Activated CD4-positive, alpha-beta T cell treated with anti-CD3 and anti-CD28 coated beads for 36 hours (primary cell): Measurements from ENCODE around the gene DNAJB5. TPM values are rescaled to one million over a fixed set of nuclear protein-coding genes. Genes with fewer than 3 reads are reported as not detected.
A peak's percentile ranks its signal among the peaks of the same experiment; 100 is the strongest.

Experiments
- ATAC-seq: fragments of 200-7000 bp; cut with Tn5 transposase; one replicate; pipeline ENCODE4 v1.10.0; 2021; ENCODE audit warnings: mild to moderate bottlenecking, moderate library complexity
- CTCF ChIA-PET: fragments of 350-600 bp; sonication (Branson Sonifier 250); formaldehyde crosslinking; loops from one replicate; lab custom pipeline; 2021; ENCODE audit warnings: antibody characterized with exemption; lab: Charles Lee
- POLR2A ChIA-PET: fragments of 350-600 bp; sonication (Branson Sonifier 250); formaldehyde crosslinking; loops from one replicate; lab custom pipeline; 2021; ENCODE audit warnings: antibody characterized with exemption, inconsistent platforms; lab: Charles Lee
- DNase-seq: peaks from one replicate; pipeline ENCODE4 v3.0.0-alpha.2; 2020
- H3K27ac Mint-ChIP-seq: one replicate; pipeline ENCODE4 v1.8.0; 2021; ENCODE audit warnings: mixed read lengths
- H3K27me3 Mint-ChIP-seq: one replicate; pipeline ENCODE4 v1.8.0; 2021; ENCODE audit warnings: mixed read lengths
- H3K36me3 Mint-ChIP-seq: one replicate; pipeline ENCODE4 v1.8.0; 2021; ENCODE audit warnings: low read depth, mixed read lengths
- H3K4me1 Mint-ChIP-seq: one replicate; pipeline ENCODE4 v1.8.0; 2021; ENCODE audit warnings: mixed read lengths
- H3K4me3 Mint-ChIP-seq: one replicate; pipeline ENCODE4 v1.8.0; 2021; ENCODE audit warnings: mild to moderate bottlenecking, moderate library complexity, mixed read lengths
- H3K9me3 Mint-ChIP-seq: one replicate; pipeline ENCODE4 v1.8.0; 2021; ENCODE audit warnings: low read depth, mixed read lengths
- intact Hi-C, 2 experiments: fragments of 100-400 bp; cut with DNase I in 1 of 2; cut with micrococcal nuclease in 1 of 2; formaldehyde crosslinking; loops; one replicate each; pipeline versions ENCODE4 v1.14.2 to v1.15.1; 2022 to 2024; cut with DNase I, micrococcal nuclease
- total RNA-seq, 2 experiments: library from RNA; stranded (reverse); gene quantifications; one replicate each; pipeline ENCODE4 v1.2.3, GENCODE V29; 2021

DNAJB5 gene
- total RNA-seq, 2 experiments from 2014 or later: 10.3 to 11.3 TPM

DNA sequence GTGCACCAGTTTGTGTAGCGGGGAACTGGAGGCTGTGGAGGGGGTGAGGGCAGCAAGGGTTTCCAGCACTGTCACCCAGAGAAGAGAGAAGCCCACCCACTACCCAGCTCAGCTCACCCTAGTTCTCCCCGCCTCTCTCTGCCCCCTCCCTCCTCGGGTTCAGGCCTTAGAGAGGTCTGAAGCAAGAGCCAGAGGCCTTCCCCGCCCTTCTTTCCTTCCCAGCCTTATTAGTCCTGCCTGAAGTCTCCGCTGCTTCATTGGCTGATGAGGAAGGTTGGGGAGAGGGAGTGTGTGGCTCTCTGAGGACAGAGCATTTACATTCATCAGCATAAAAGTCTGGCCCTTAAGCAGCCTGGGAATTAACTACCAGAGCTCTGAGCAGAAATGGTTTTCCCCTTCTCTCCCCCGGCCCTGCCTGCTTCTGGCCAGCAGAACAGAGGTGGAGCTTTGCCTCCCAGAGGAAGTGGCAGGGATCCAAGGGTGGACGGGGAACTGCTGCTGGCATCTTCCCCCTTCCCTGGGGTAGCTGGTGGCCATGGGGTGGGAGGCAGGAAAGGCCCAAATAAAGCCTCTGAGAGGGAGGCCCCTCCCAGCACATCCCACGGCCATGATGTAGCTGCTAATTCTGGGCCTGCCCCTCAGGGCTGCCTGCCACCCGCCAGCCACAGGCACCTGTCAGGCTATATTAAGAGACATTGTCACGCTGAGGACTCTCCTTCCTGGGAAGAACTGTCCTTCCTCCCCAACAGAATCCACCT lies 4.1 kb downstream of the DNAJB5 start:
- Mint-ChIP-seq H3K4me3 (no peak overlapping the region), H3K9me3 (no peaks in the 10 kb centered on the region), H3K27ac (peak overlapping the region; percentile 88), H3K36me3 (peaks cover 8% of the 10 kb centered on the region), H3K27me3 (no peaks in the 10 kb centered on the region), H3K4me1 (peaks cover 56% of the 10 kb centered on the region)
- ATAC-seq (no peak), DNase-seq (peak; percentile 58)
- ChIA-PET POLR2A (no interaction called here), CTCF (interaction anchor here (1.1 to 4.2 kb wide), 5 partner anchors 9 to 94 kb away, joined by 4 to 24 read pairs (median 7); no protein-coding TSS in a partner anchor)
- intact Hi-C loops: no loop called here

DNA sequence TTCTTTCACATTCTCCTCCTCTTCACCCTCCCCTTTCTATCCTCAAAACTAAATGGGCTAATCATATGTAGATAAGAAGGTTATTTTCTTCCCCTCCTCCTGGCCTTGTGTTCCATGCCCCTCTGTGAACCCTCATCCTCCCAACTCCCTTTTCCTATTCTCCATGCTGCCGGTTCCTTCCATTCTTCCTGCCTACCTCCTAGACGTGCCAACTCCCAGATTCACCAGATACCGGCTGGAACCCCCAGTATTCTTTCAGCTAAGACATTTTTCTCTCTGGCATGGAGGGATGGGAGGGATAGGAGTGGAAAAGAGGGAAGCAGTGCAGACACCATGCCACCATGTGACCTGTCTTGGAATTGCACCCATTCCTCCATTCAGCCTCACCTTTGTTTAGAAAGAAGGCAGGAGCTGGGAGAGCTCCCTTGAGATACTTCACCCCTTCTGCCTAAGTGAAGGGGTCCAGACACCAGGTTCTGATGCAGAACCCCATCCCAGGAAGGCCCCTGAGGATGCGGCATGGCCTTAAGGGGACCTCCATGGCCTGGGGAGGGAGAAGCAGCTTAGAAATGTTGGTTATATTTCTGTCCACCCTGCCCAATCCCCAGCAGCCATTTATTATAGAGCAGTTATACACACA lies 4.8 kb downstream of the DNAJB5 start:
- POLR2A ChIA-PET: interaction anchor here (0.6 kb wide), 1 partner anchor 19 kb away, joined by 3 read pairs; no protein-coding TSS in a partner anchor
- Mint-ChIP-seq H3K27me3 (no peaks in the 10 kb centered on the region), H3K4me3 (no peak overlapping the region)

GRCh38 chr9:34994900-34995669 lies 5.5 kb downstream of the DNAJB5 start:
- Mint-ChIP-seq H3K27ac (no peak overlapping the region), H3K27me3 (no peaks in the 10 kb centered on the region), H3K36me3 (peaks cover 8% of the 10 kb centered on the region), H3K4me3 (no peak overlapping the region), H3K9me3 (no peaks in the 10 kb centered on the region), H3K4me1 (peaks cover 54% of the 10 kb centered on the region)
- ChIA-PET POLR2A (interaction anchor here (0.6 kb wide), 1 partner anchor 18 kb away, joined by 3 read pairs; no protein-coding TSS in a partner anchor), CTCF (interaction anchor here (0.6 to 4.2 kb wide), 8 partner anchors 8 to 100 kb away, joined by 3 to 24 read pairs (median 4); no protein-coding TSS in a partner anchor)
- DNase-seq (no peak), ATAC-seq (no peak)
- intact Hi-C loops: no loop called here

More for the DNA sequence above, 4.8 kb downstream of the DNAJB5 start:
- Mint-ChIP-seq H3K36me3 (peaks cover 8% of the 10 kb centered on the region), H3K4me1 (peaks cover 54% of the 10 kb centered on the region), H3K27ac (peak overlapping the region; percentile 13), H3K9me3 (no peaks in the 10 kb centered on the region)
- ATAC-seq: no peak
- CTCF ChIA-PET: interaction anchor here (0.6 to 4.2 kb wide), 8 partner anchors 9 to 100 kb away, joined by 3 to 24 read pairs (median 4); no protein-coding TSS in a partner anchor
- DNase-seq: no peak
- intact Hi-C loops: no loop called here

- no peak overlapping the region for H3K27ac Mint-ChIP-seq
- CTCF ChIA-PET: interaction anchor here (1.5 to 4.2 kb wide), 2 partner anchors 56 to 96 kb away, joined by 4 to 24 read pairs; no protein-coding TSS in a partner anchor
- ATAC-seq (no peak), DNase-seq (no peak)
- intact Hi-C loops: no loop called here
- H3K4me1 Mint-ChIP-seq: peaks cover 51% of the 10 kb centered on the region
- H3K9me3 Mint-ChIP-seq: no peaks in the 10 kb centered on the region
- H3K4me3 Mint-ChIP-seq: no peak overlapping the region
- POLR2A ChIA-PET: no interaction called here
- H3K36me3 Mint-ChIP-seq: peaks cover 8% of the 10 kb centered on the region
- H3K27me3 Mint-ChIP-seq: no peaks in the 10 kb centered on the region
Observed at GRCh38 chr9:34995670-34996060, 6.1 kb downstream of the DNAJB5 start.

DNA sequence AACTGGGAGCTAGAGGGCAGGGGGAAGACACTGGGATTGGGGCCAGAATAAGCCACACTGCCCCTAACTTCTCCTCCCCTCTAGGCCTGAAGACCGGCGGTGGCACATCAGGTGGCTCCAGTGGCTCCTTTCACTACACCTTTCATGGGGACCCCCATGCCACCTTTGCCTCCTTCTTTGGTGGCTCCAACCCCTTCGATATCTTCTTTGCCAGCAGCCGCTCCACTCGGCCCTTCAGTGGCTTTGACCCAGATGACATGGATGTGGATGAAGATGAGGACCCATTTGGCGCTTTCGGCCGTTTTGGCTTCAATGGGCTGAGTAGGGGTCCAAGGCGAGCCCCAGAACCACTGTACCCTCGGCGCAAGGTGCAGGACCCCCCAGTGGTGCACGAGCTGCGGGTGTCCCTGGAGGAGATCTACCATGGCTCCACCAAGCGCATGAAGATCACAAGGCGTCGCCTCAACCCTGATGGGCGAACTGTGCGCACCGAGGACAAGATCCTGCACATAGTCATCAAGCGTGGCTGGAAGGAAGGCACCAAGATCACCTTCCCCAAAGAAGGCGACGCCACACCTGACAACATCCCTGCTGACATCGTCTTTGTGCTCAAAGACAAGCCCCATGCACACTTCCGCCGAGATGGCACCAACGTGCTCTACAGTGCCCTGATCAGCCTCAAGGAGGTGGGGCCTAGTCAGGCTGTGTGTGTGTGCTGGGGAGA lies 6.8 kb downstream of the DNAJB5 start:
- H3K4me3 Mint-ChIP-seq: no peak overlapping the region
- intact Hi-C loops: no loop called here
- H3K36me3 Mint-ChIP-seq: peaks cover 3% of the 10 kb centered on the region
- POLR2A ChIA-PET: no interaction called here
- DNase-seq (no peak), ATAC-seq (no peak)
- CTCF ChIA-PET: interaction anchor here (0.5 to 2.4 kb wide), 3 partner anchors 12 to 958 kb away, joined by 3 to 6 read pairs (median 4); no protein-coding TSS in a partner anchor
- no peaks in the 10 kb centered on the region for H3K9me3 Mint-ChIP-seq
- no peak overlapping the region for H3K27ac Mint-ChIP-seq
- H3K27me3 Mint-ChIP-seq: no peaks in the 10 kb centered on the region
- peaks cover 51% of the 10 kb centered on the region for H3K4me1 Mint-ChIP-seq

DNA sequence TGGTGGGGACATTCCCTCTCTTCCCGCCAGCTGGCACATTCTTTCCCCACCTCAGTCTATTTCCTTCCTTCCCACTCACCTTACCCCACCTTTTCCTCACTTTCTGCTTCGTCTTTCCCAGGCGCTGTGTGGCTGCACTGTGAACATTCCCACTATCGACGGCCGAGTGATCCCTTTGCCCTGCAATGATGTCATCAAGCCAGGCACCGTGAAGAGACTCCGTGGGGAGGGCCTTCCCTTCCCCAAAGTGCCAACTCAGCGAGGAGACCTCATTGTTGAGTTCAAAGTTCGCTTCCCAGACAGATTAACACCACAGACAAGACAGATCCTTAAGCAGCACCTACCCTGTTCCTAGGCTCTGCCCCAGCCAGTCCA lies 7.3 kb downstream of the DNAJB5 start:
- intact Hi-C loops: no loop called here
- ChIA-PET CTCF (interaction anchor here (1.3 to 2.4 kb wide), 4 partner anchors 10 to 97 kb away, joined by 3 to 11 read pairs (median 6); no protein-coding TSS in a partner anchor), POLR2A (interaction anchor here (0.7 kb wide), 1 partner anchor 341 kb away, joined by 3 read pairs; no protein-coding TSS in a partner anchor)
- Mint-ChIP-seq H3K36me3 (peaks cover 3% of the 10 kb centered on the region), H3K27me3 (no peaks in the 10 kb centered on the region), H3K9me3 (no peaks in the 10 kb centered on the region), H3K4me3 (no peak overlapping the region), H3K27ac (no peak overlapping the region), H3K4me1 (peaks cover 53% of the 10 kb centered on the region)
- DNase-seq (no peak), ATAC-seq (no peak)

DNA sequence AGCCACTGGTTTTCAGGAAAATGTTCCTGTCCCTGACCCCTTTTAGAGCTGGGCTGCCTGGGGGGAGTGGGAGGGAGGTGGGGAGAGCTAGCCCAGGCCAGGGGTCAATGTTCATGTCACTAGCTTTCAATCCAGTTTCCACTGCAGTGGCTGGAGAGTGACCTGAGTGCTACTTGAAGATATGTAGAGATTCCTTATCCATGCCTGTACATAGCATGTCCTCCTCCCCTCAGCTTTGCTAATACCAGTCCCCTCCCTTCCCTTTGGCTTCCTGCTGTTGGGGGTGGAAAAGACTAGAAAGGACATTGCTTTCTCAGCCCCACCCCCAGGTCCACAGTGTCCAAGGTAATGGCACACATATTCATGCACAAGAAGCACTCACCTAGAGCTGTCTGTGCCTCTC lies 7.8 kb downstream of the DNAJB5 start:
- Mint-ChIP-seq H3K4me1 (peaks cover 53% of the 10 kb centered on the region), H3K27ac (peak overlapping the region; percentile 78), H3K9me3 (no peaks in the 10 kb centered on the region), H3K36me3 (peaks cover 3% of the 10 kb centered on the region), H3K4me3 (no peak overlapping the region), H3K27me3 (no peaks in the 10 kb centered on the region)
- ChIA-PET POLR2A (interaction anchor here (0.6 to 0.7 kb wide), 2 partner anchors 341 to 1826 kb away, joined by 3 read pairs; no protein-coding TSS in a partner anchor), CTCF (interaction anchor here (1.1 to 2.4 kb wide), 5 partner anchors 10 to 98 kb away, joined by 3 to 11 read pairs (median 5); no protein-coding TSS in a partner anchor)
- ATAC-seq: no peak
- no peak for DNase-seq
- intact Hi-C loops: no loop called here

- POLR2A ChIA-PET: no interaction called here
- Mint-ChIP-seq H3K27me3 (no peaks in the 10 kb centered on the region), H3K36me3 (peaks cover 3% of the 10 kb centered on the region), H3K27ac (no peak overlapping the region), H3K9me3 (no peaks in the 10 kb centered on the region), H3K4me3 (no peak overlapping the region), H3K4me1 (peaks cover 50% of the 10 kb centered on the region)
- intact Hi-C loops: no loop called here
- ATAC-seq (no peak), DNase-seq (no peak)
- CTCF ChIA-PET: interaction anchor here (1.0 to 2.4 kb wide), 8 partner anchors 11 to 311 kb away, joined by 3 to 11 read pairs (median 4); no protein-coding TSS in a partner anchor
Observed at GRCh38 chr9:34998266-34998665, 8.7 kb downstream of the DNAJB5 start.

DNA sequence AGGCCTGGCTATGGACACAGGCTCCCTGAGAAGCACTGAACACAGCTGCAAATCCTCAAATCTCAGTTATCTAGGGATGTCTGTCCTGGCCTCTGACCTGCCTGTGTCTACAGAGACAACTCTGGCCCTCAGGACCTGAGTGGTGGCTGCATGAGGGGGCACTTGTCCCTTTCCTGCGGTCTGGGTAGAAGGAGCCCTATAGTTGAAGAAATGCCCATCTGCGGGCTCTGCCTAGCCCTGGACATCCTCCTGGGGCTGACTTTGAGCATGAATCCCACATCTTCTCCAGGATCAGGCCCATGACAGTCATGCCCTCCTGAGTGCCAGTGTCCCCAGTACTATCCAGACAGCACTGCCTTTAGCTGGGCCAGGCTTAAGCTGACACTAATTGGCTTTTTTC lies 10.0 kb downstream of the DNAJB5 start:
- H3K4me3 Mint-ChIP-seq: no peak overlapping the region
- ChIA-PET POLR2A (no interaction called here), CTCF (interaction anchor here (0.5 to 1.3 kb wide), 2 partner anchors 117 to 313 kb away, joined by 3 read pairs; no protein-coding TSS in a partner anchor)
- peaks cover 40% of the 10 kb centered on the region for H3K4me1 Mint-ChIP-seq
- DNase-seq (no peak), ATAC-seq (no peak)
- no peaks in the 10 kb centered on the region for H3K9me3 Mint-ChIP-seq
- H3K36me3 Mint-ChIP-seq: peaks cover 3% of the 10 kb centered on the region
- H3K27me3 Mint-ChIP-seq: no peaks in the 10 kb centered on the region
- no peak overlapping the region for H3K27ac Mint-ChIP-seq
- intact Hi-C loops: no loop called here
